HFF-Myc (cell line): Measurements from ENCODE around the gene AGAP6.
"Not testable (repeated sequence)": the region's sequence is repeated elsewhere in the genome, so short reads cannot be mapped to it uniquely, and the experiment has no call there.

Experiments
- DNase-seq: peaks from one replicate; pipeline ENCODE4 v3.0.0-alpha.2; 2011; ENCODE audit warnings: low read depth; ENCODE audit errors: extremely low read depth
- H3K4me3 ChIP-seq: replicated peaks from 2 replicates; pipeline ENCODE4 v1.5.1; 2011; ENCODE audit warnings: low read depth, mild to moderate bottlenecking, control low read depth, low read length

Gene AGAP6

GRCh38 chr10:49988376-49988775 lies at the start of gene AGAP6:
Gene AGAP6, plus strand, starts transcription at chr10:49988406. Its CDS starts 310 bp downstream, at chr10:49988716.
- not testable (repeated sequence) for DNase-seq, H3K4me3 ChIP-seq

DNA sequence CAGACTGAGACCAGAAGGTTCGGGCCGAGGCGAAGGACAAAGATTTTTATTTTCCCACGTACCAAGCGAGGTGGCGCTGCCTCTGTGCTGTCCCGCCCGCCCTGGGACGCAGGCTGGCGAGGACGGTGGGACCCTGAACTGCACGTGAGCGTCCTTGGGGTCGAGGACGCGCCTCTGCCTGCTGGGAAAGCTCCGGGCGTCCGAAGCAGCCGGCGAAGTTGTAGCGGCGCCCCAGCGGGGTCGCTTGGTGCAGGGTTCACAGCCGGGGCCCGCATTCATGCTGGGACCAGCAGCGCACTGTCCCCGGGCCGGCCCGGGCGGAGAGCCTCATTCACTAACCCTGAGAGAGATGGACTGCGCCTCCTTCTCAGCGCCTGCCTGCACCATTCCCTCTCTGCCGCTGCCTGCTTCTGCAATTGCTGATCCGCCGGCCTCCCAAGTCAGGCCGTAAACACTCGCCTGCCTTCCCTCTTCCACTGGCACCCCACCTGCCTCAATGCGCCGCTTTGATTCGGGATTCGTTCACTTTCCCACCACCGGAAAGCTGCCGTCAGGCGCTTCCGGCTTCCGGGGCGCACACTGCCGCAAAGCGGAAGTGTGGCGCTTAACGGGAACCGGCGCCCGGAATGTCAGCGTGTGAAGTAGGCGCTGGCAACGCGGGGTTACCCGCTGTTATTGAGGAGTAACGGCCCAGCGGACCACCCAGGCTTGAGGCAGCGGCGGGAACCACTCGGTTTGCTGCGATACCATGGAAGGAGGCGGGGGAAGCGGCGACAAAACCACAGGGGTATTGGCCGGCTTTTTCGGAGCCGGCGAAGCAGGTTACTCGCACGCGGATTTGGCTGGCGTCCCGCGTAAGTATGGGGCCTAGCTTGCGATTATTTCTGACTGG lies 46.5 kb upstream of the AGAP6 start, which contains the start of the genes PARG and TIMM23B:
Gene PARG (minus strand): TSS at position 581 of the 892 bp plus-strand sequence. CDS start 302 bp downstream, at position 279.
Gene TIMM23B (plus strand): TSS at position 607 of the 892 bp plus-strand sequence. CDS start 142 bp downstream, at position 749.
- peak within 1 kb of the TSS; percentile 74 for H3K4me3 ChIP-seq
- peak; percentile 25 for DNase-seq

DNA sequence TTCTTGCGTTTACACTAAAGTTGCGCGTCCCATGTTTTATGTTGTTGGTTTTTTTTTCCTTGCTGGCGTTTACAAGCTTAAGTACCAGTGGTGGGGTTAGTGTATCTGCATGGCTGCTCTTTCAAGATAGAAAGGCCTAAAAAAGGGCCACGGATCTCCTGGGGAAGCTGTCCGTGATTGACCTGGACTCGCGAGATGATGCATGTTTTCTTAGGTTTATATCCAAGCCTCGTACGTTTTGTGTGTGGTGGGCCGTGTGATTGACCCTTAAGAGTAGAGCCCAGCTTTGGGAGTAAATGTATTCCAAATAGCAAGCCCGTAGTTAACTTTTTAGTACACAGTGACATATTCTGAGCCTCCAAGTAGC lies 45.9 kb upstream of the AGAP6 start:
- peak overlapping the region; percentile 74 for H3K4me3 ChIP-seq
- not testable (repeated sequence) for DNase-seq

DNA sequence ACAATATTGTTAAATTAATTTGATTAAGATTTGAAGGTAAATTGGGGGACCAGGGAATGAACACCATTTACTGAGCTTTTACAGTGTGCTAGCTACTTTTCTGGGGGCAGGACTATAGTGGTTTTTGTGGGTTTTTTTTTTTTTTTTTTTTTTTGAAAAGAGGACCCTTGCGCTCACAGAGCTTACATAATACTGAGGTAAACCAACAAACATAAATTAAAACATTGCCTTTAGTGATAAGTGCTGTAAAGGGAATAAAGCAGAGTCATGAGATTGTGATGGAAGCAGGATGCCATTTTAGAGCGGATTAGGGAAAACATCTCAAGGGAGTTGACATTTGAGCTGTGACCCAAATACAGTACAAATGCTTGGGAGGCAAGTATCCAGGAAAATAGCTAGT lies 44.6 kb upstream of the AGAP6 start:
- DNase-seq: not testable (repeated sequence)
- peak overlapping the region; percentile 74 for H3K4me3 ChIP-seq

GRCh38 chr10:49948142-49948541 lies 40.1 kb upstream of the AGAP6 start:
- not testable (repeated sequence) for H3K4me3 ChIP-seq

GRCh38 chr10:49948737-49949136 lies 39.5 kb upstream of the AGAP6 start:
- not testable (repeated sequence) for H3K4me3 ChIP-seq, DNase-seq

More at GRCh38 chr10:49948142-49948541, 40.1 kb upstream of the AGAP6 start:
- not testable (repeated sequence) for DNase-seq

GRCh38 chr10:49952006-49952405 lies 36.2 kb upstream of the AGAP6 start:
- DNase-seq, H3K4me3 ChIP-seq: not testable (repeated sequence)

- not testable (repeated sequence) for H3K4me3 ChIP-seq, DNase-seq
Measured at GRCh38 chr10:49953122-49953521, 35.1 kb upstream of the AGAP6 start.

GRCh38 chr10:49970331-49970857 lies 17.8 kb upstream of the AGAP6 start:
- not testable (repeated sequence) for DNase-seq, H3K4me3 ChIP-seq

- H3K4me3 ChIP-seq, DNase-seq: not testable (repeated sequence)
Measured at GRCh38 chr10:49971466-49971865, 16.7 kb upstream of the AGAP6 start.

GRCh38 chr10:49972094-49972493 lies 16.1 kb upstream of the AGAP6 start:
- not testable (repeated sequence) for DNase-seq, H3K4me3 ChIP-seq

DNA sequence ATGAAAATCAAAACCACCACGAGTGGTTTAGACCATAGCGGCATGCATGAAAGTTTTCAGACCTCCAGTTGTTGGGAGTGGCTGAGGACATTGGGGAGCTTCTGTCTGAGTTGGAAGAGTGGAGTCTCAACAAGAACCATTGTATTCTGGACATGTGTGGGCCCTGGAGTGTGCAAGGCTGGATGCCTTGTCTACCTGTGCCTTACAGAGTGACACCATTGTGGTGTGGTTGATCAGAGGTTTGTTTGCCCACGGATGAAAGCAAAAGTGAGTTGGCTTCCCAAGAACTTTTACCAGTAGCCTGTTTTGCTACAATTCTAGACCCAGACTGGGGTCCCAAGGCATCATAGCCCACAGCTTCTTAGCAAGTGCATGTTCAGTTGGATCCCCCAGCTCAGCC lies 10.4 kb upstream of the AGAP6 start:
- DNase-seq: not testable (repeated sequence)

GRCh38 chr10:49987207-49987606 lies 999 bp upstream of the AGAP6 start:
- H3K4me3 ChIP-seq, DNase-seq: not testable (repeated sequence)

More for the DNA sequence above, 10.4 kb upstream of the AGAP6 start:
- not testable (repeated sequence) for H3K4me3 ChIP-seq

- DNase-seq, H3K4me3 ChIP-seq: not testable (repeated sequence)
Measured at GRCh38 chr10:49995321-49995720, 7.1 kb downstream of the AGAP6 start.

GRCh38 chr10:50014024-50014423 lies 25.8 kb downstream of the AGAP6 start:
- H3K4me3 ChIP-seq, DNase-seq: not testable (repeated sequence)

GRCh38 chr10:50015596-50016220 lies 27.5 kb downstream of the AGAP6 start:
- not testable (repeated sequence) for H3K4me3 ChIP-seq

DNA sequence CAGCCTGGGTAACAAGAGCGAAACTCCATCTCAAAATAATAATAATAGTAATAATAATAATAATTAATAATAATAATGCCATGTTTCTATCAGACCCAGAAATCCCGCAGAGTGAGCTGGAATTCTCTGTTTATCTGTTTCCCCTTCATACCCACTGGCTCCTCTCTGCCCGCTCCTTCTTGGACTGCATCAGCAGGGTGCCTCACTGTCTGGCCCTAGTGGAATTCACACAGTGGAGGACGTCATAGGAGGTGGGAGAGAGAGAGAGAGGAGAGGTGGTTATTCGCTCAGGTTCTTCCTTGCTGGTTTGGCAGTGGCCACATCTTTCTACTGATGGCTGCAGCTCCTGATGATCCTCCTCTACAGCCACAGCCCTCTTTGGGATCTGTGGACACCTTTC lies 28.7 kb downstream of the AGAP6 start:
- not testable (repeated sequence) for H3K4me3 ChIP-seq, DNase-seq

More at GRCh38 chr10:50015596-50016220, 27.5 kb downstream of the AGAP6 start:
- DNase-seq: not testable (repeated sequence)

GRCh38 chr10:50017646-50018045 lies 29.4 kb downstream of the AGAP6 start:
- not testable (repeated sequence) for H3K4me3 ChIP-seq, DNase-seq

- DNase-seq, H3K4me3 ChIP-seq: not testable (repeated sequence)
Measured at GRCh38 chr10:50019279-50019678, 31.1 kb downstream of the AGAP6 start.
